Mesendoderm (in vitro differentiated cells): ENCODE data around the gene PIF1.
A peak's percentile ranks its signal among the peaks of the same experiment; 100 is the strongest.

Experiments
- DNase-seq: peaks from one replicate; pipeline ENCODE4 v3.0.0; 2013
- H2AK5ac ChIP-seq: 2 replicates; pipeline ENCODE4 v1.6.1; 2013; ENCODE audit warnings: low read length, inconsistent platforms
- H2BK120ac ChIP-seq: 2 replicates; pipeline ENCODE4 v1.6.1; 2013; ENCODE audit warnings: low read depth, mild to moderate bottlenecking, low read length, moderate library complexity, mixed read lengths
- H2BK15ac ChIP-seq: replicated peaks from 2 replicates; pipeline ENCODE4 v1.6.1; 2013; ENCODE audit warnings: low read depth, mild to moderate bottlenecking, moderate library complexity
- H2BK5ac ChIP-seq: 2 replicates; pipeline ENCODE4 v1.6.1; 2013; ENCODE audit warnings: low read length, inconsistent platforms
- H3K18ac ChIP-seq: 2 replicates; pipeline ENCODE4 v1.6.1; 2013; ENCODE audit warnings: mild to moderate bottlenecking, low read length, mixed read lengths
- H3K23ac ChIP-seq: one replicate; pipeline ENCODE4 v1.6.1; 2013; ENCODE audit warnings: low read length
- H3K27ac ChIP-seq: 2 replicates; pipeline ENCODE4 v1.5.1; 2013; ENCODE audit warnings: low read depth, mild to moderate bottlenecking, inconsistent platforms, low read length, moderate library complexity
- H3K27me3 ChIP-seq: 2 replicates; pipeline ENCODE4 v1.6.1; 2013; ENCODE audit warnings: low read length, control low read depth, mild to moderate bottlenecking, inconsistent platforms; ENCODE audit not compliant: insufficient read depth, poor library complexity
- H3K36me3 ChIP-seq: 2 replicates; pipeline ENCODE4 v1.6.1; 2013; ENCODE audit warnings: low read length, inconsistent platforms; ENCODE audit not compliant: control insufficient read depth, insufficient read depth
- H3K4ac ChIP-seq: one replicate; pipeline ENCODE4 v1.6.1; 2013; ENCODE audit warnings: low read depth, mild to moderate bottlenecking, low read length, moderate library complexity
- H3K4me1 ChIP-seq: 2 replicates; pipeline ENCODE4 v1.6.1; 2013; ENCODE audit warnings: low read depth, low read length, inconsistent platforms; ENCODE audit not compliant: control insufficient read depth
- H3K4me2 ChIP-seq: 2 replicates; pipeline ENCODE4 v1.6.1; 2013; ENCODE audit warnings: low read length
- H3K4me3 ChIP-seq: 2 replicates; pipeline ENCODE4 v1.5.1; 2013; ENCODE audit warnings: mild to moderate bottlenecking, low read length
- H3K56ac ChIP-seq: one replicate; pipeline ENCODE4 v1.6.1; 2013; ENCODE audit warnings: low read length
- H3K79me1 ChIP-seq: 2 replicates; pipeline ENCODE4 v1.6.1; 2013; ENCODE audit warnings: low read length, inconsistent platforms
- H3K79me2 ChIP-seq: 2 replicates; pipeline ENCODE4 v1.6.1; 2013; ENCODE audit warnings: mild to moderate bottlenecking, low read length; ENCODE audit not compliant: control insufficient read depth, insufficient read depth
- H3K9ac ChIP-seq: 2 replicates; pipeline ENCODE4 v1.6.1; 2013; ENCODE audit warnings: low read length, inconsistent platforms
- H4K5ac ChIP-seq: one replicate; pipeline ENCODE4 v1.6.1; 2013; ENCODE audit warnings: low read length
- H4K8ac ChIP-seq: one replicate; pipeline ENCODE4 v1.6.1; 2013; ENCODE audit warnings: low read depth, mild to moderate bottlenecking, control low read depth, low read length, moderate library complexity
- WGBS: extraction: QIAGEN DNeasy Blood & Tissue Kit; methylation state at CpG from one replicate; pipeline ENCODE4 v1.1.7; 2013; ENCODE audit warnings: low lambda C conversion rate, missing lambda C conversion rate; ENCODE audit not compliant: insufficient coverage; ENCODE audit errors: extremely low coverage; 5-methylcytosine and 5-hydroxymethylcytosine counted together

PIF1 gene

DNA sequence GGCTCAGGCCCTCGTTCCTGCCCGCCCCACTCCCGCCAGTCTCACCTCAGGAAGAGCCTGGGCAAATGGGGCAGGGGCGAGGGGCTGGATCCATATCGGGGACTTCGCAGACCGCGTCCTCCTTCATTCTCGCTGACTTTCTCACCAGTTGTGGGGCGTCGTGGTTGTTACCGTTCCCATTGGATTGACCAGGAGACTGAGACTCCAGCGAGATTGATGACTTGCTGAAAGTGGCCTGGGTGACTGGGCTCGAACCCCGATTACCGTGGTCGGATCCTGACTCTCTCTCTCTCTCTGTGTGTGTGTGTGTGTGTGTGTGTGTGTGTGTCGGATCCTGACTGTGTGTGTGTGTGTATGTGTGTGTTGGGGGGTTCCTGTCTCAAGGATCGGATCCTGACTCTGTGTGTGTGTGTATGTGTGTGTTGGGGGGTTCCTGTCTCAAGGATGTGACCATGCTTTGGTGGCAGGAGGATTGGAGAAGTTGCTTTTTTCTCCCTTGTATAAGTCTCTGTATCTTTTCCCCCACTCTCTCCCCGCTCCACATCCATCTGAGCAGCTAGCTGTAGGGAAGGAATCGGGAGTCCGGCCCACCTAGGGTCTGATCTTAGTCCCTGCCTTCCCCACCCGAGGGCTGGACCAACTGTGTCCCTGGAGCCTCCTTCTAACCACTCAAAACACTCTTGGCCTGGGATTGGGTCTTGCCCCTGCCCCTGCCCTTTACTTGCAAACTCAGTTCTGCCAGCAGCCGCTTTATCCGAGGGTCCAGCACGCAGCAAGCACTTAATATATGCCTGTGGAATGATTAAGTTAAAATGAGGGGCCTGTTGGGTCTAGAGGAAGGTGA is 16.9 kb upstream of the PIF1 start:
- peak overlapping the region; percentile 58 for H2AK5ac ChIP-seq
- peaks cover 50% of the 10 kb centered on the region for H3K79me2 ChIP-seq
- H3K4ac ChIP-seq: no peak overlapping the region
- no CpG with 5 or more reads among the region's 26 CpGs for WGBS
- peak overlapping the region; percentile 99 for H3K56ac ChIP-seq
- peak overlapping the region; percentile 94 for H3K23ac ChIP-seq
- peaks cover 24% of the 10 kb centered on the region for H3K4me1 ChIP-seq
- H4K5ac ChIP-seq: no peak overlapping the region
- peak overlapping the region; percentile 45 for H2BK5ac ChIP-seq
- peak overlapping the region; percentile 96 for H3K4me3 ChIP-seq
- peaks cover 30% of the 10 kb centered on the region for H3K79me1 ChIP-seq
- H2BK15ac ChIP-seq: no peak overlapping the region
- H3K27ac ChIP-seq: peak overlapping the region; percentile 66
- no peaks in the 10 kb centered on the region for H3K27me3 ChIP-seq
- H3K9ac ChIP-seq: peak overlapping the region; percentile 99
- H3K4me2 ChIP-seq: peak overlapping the region; percentile 54
- H3K36me3 ChIP-seq: peaks cover 1% of the 10 kb centered on the region
- peak overlapping the region; percentile 54 for H3K18ac ChIP-seq
- peak; percentile 51 for DNase-seq
- H2BK120ac ChIP-seq: no peak overlapping the region
- H4K8ac ChIP-seq: no peak overlapping the region

DNA sequence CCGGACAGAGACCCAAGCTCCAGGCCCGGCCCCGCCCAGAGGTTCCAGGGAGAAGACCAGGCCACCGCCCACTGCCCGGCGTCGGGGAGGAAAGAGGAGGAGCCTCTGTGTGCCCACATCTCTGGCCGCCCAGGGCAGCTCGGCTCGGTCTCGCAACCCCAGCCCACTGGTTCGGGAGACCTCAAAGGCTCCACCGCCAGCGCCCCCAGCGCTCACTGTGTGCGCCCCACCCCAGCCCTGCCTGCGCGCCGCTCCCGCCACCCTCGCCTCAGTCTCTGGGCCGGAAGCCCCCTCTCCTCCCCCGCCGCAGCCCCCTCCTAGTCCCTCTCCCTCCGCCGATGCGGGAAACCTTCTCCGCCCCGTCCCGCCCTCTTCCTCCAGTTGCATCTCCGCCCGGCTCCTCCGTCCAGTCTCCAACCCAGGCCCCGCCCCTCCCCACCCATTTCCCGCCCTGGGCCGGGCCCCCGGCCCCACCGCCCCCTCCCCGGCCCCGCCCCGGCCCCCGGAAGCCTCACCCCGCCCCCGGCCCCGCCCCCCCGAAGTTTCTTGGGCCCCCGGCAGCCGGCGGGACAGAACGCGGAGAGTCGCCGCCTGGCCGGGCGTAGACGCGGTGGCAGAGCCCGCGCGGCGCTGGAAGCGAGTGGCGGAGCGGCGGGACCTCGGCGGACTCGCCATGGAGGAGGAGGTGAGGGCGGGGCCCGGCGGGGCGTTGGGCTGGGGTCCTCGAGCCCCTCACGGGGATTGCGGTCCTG is 16.1 kb upstream of the PIF1 start, which contains the start of gene PLEKHO2:
Gene PLEKHO2 (plus strand): TSS at position 572 of the 752 bp plus-strand sequence. CDS start 102 bp downstream, at position 674.
- H3K79me1 ChIP-seq: peaks cover 23% of the 10 kb centered on the region
- H4K8ac ChIP-seq: no peak within 1 kb of the TSS
- peak within 1 kb of the TSS; percentile 45 for H2BK5ac ChIP-seq
- H3K9ac ChIP-seq: peak within 1 kb of the TSS; percentile 99
- WGBS: no CpG with 5 or more reads among the region's 75 CpGs
- H3K79me2 ChIP-seq: peaks cover 42% of the 10 kb centered on the region
- peaks cover 21% of the 10 kb centered on the region for H3K4me1 ChIP-seq
- peak within 1 kb of the TSS; percentile 54 for H3K18ac ChIP-seq
- H3K27ac ChIP-seq: peak within 1 kb of the TSS; percentile 84
- no peaks in the 10 kb centered on the region for H3K27me3 ChIP-seq
- no peak within 1 kb of the TSS for H4K5ac ChIP-seq
- no peak within 1 kb of the TSS for H2BK120ac ChIP-seq
- H2BK15ac ChIP-seq: no peak within 1 kb of the TSS
- peak within 1 kb of the TSS; percentile 54 for H3K4me2 ChIP-seq
- peak within 1 kb of the TSS; percentile 58 for H2AK5ac ChIP-seq
- H3K4ac ChIP-seq: peak within 1 kb of the TSS; percentile 18
- H3K36me3 ChIP-seq: peaks cover under 1% of the 10 kb centered on the region
- H3K4me3 ChIP-seq: peak within 1 kb of the TSS; percentile 96
- H3K23ac ChIP-seq: peak within 1 kb of the TSS; percentile 94
- H3K56ac ChIP-seq: peak within 1 kb of the TSS; percentile 99
- DNase-seq: peak; percentile 98

DNA sequence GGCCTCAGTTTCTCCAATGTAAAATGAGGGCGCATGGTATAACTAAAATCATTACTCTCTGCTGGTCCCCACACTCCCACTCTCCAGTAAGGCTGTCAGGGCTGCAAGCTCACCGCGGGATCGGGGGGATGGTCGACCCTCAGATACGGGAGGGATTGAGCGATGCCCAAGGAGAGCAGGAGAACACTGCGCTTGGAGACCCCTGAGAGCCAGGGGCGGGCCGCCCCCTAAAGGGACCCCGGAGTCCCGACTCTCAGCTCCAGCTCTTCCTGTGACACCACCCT is 15.6 kb upstream of the PIF1 start:
- Histone ChIP-seq H2AK5ac (no peak overlapping the region), H2BK15ac (no peak overlapping the region), H3K56ac (peak overlapping the region; percentile 90), H2BK120ac (no peak overlapping the region), H3K27me3 (no peaks in the 10 kb centered on the region), H3K23ac (peak overlapping the region; percentile 67), H3K79me2 (peaks cover 39% of the 10 kb centered on the region), H3K4me2 (peak overlapping the region; percentile 45), H3K4me3 (peak overlapping the region; percentile 23), H3K79me1 (peaks cover 21% of the 10 kb centered on the region), H3K4me1 (peaks cover 22% of the 10 kb centered on the region), H3K9ac (peak overlapping the region; percentile 81), H2BK5ac (peak overlapping the region; percentile 26), H3K36me3 (no peaks in the 10 kb centered on the region), H4K8ac (no peak overlapping the region), H3K4ac (peak overlapping the region; percentile 18), H3K18ac (peak overlapping the region; percentile 35), H4K5ac (no peak overlapping the region), H3K27ac (peak overlapping the region; percentile 84)
- no peak for DNase-seq
- no CpG with 5 or more reads among the region's 12 CpGs for WGBS

DNA sequence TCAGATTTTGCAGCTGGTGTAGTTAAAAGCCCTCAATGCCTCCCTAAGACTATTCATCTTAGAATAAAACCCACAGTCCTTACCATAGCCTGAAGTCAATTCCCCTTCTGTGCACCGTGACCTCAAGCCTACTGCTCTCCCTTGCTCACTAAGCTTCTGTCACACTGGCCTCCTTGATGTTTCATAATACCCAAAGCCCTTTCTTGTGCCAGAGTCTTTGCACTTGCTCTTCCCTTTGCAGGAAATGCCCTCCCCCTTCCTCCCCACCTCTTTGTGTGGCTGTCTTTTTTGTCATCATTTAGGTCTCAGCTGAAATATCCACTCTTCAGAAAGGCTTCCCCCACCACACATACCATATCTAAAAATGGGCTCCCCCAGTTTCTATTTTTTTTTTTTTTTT is 12.1 kb upstream of the PIF1 start:
- Histone ChIP-seq H4K8ac (no peak overlapping the region), H3K23ac (no peak overlapping the region), H2BK15ac (no peak overlapping the region), H3K18ac (no peak overlapping the region), H4K5ac (no peak overlapping the region), H2BK120ac (no peak overlapping the region), H3K79me2 (peaks cover 6% of the 10 kb centered on the region), H3K56ac (no peak overlapping the region), H3K4me1 (peaks cover 5% of the 10 kb centered on the region), H3K79me1 (peaks cover 3% of the 10 kb centered on the region), H3K36me3 (no peaks in the 10 kb centered on the region), H3K4ac (no peak overlapping the region), H3K9ac (no peak overlapping the region), H3K27ac (no peak overlapping the region), H3K27me3 (no peaks in the 10 kb centered on the region), H2BK5ac (no peak overlapping the region), H2AK5ac (no peak overlapping the region), H3K4me3 (no peak overlapping the region), H3K4me2 (no peak overlapping the region)
- WGBS: no CpG with 5 or more reads among the region's 1 CpG
- no peak for DNase-seq

DNA sequence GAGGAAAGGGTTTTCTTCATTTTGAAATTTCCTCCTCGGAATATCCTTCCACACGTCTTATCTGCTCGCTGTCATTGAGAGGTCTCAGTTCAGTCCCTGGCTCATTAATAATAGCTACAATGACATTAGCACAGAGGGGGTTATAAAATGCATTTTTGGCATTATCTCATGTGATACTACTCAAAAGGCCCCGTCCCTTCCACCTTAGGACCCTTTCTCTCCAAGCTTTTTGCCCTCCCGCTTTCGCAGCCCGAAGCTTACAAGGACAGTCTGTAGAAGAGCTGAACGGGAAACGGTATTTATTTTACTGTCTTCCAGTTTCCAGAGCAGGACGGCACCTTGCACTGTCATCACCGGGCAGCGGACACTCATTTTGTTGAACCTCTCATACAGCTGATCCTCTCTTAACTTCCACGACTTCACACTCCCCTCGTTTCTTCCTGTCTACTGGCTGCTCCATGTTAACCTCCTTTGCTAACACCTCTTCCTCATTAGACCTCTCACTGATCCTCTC is 10.6 kb upstream of the PIF1 start:
- no CpG with 5 or more reads among the region's 14 CpGs for WGBS
- DNase-seq: no peak
- Histone ChIP-seq H4K5ac (no peak overlapping the region), H3K4me3 (no peak overlapping the region), H2AK5ac (peak overlapping the region; percentile 10), H3K27ac (no peak overlapping the region), H3K36me3 (no peaks in the 10 kb centered on the region), H2BK5ac (peak overlapping the region; percentile 5), H4K8ac (no peak overlapping the region), H3K23ac (peak overlapping the region; percentile 48), H2BK120ac (no peak overlapping the region), H3K9ac (peak overlapping the region; percentile 50), H3K4me2 (no peak overlapping the region), H3K4ac (no peak overlapping the region), H3K18ac (no peak overlapping the region), H3K79me1 (no peaks in the 10 kb centered on the region), H3K56ac (peak overlapping the region; percentile 62), H3K4me1 (peaks cover 4% of the 10 kb centered on the region), H3K79me2 (no peaks in the 10 kb centered on the region), H2BK15ac (peak overlapping the region; percentile 39), H3K27me3 (no peaks in the 10 kb centered on the region)
